Endothelial cell of umbilical vein (primary cell): Measurements from ENCODE around the gene OPRM1. TPM values are rescaled to one million over a fixed set of nuclear protein-coding genes. Genes with fewer than 3 reads are reported as not detected.

Experiments
- BruUV-seq: library from RNA; stranded (reverse); fragments of 400-500 nt; replicated peaks from 2 replicates; lab custom pipeline; 2021; lab: Mats Ljungman, UMichigan
- CTCF ChIA-PET: fragments of 300-600, 350-600 bp; sonication (Branson Sonifier 250); formaldehyde crosslinking; loops from one replicate; lab custom pipeline; 2021; ENCODE audit warnings: antibody characterized with exemption, inconsistent platforms; lab: Charles Lee
- POLR2A ChIA-PET: fragments of 300-600, 350-600 bp; sonication (Branson Sonifier 250); formaldehyde crosslinking; loops from one replicate; lab custom pipeline; 2021; ENCODE audit warnings: antibody characterized with exemption, inconsistent platforms; lab: Charles Lee
- DNase-seq: peaks from one replicate; pipeline ENCODE4 v3.0.0-alpha.2; 2011; ENCODE audit warnings: low read depth, low spot score
- FAIRE-seq: peaks from 2 replicates; lab custom pipeline; 2011; peaks lifted over from hg19 to GRCh38; lab: Jason Lieb, UNC
- H2AFZ ChIP-seq: 2 replicates; pipeline ENCODE4 v1.6.0; 2012; ENCODE audit warnings: low read depth, low read length, control low read depth, inconsistent platforms
- H3K27ac ChIP-seq: 2 replicates; pipeline ENCODE4 v1.5.1; 2011; ENCODE audit warnings: low read depth, mild to moderate bottlenecking, control low read depth, low read length, moderate library complexity; ENCODE audit not compliant: insufficient read depth
- H3K27me3 ChIP-seq, 2 experiments: 2 replicates each; pipeline versions ENCODE4 v1.6.0 to v1.6.1; 2011; ENCODE audit warnings: low read length in 2 of 2, mixed read lengths in 1 of 2; ENCODE audit not compliant: control insufficient read depth in 2 of 2, insufficient read depth in 2 of 2
- H3K36me3 ChIP-seq, 2 experiments: 2 replicates in 1 of 2; 3 replicates in 1 of 2; pipeline ENCODE4 v1.5.1; 2011; ENCODE audit warnings: low read length in 2 of 2, mild to moderate bottlenecking in 1 of 2, moderate library complexity in 1 of 2; ENCODE audit not compliant: control insufficient read depth in 2 of 2, insufficient read depth in 2 of 2; ENCODE audit errors: extremely low read depth in 1 of 2
- H3K4me1 ChIP-seq: 3 replicates; pipeline ENCODE4 v1.5.1; 2011; ENCODE audit warnings: mild to moderate bottlenecking, low read length; ENCODE audit not compliant: control insufficient read depth, insufficient read depth; ENCODE audit errors: extremely low read depth
- H3K4me2 ChIP-seq: 2 replicates; pipeline ENCODE4 v1.6.1; 2011; ENCODE audit warnings: low read length, control low read depth, mixed read lengths; ENCODE audit not compliant: insufficient read depth
- H3K4me3 ChIP-seq, 3 experiments: fragments of 200-600 bp in 1 of 3; sonication (generic), shearing (Covaris generic) in 1 of 3; replicated peaks in 1 of 3; 2 replicates each; pipeline ENCODE4 v1.5.1; 2011 to 2016; ENCODE audit warnings: control low read depth in 3 of 3, low read length in 3 of 3, mild to moderate bottlenecking in 2 of 3, inconsistent platforms in 1 of 3, low read depth in 1 of 3, moderate library complexity in 1 of 3; ENCODE audit not compliant: insufficient read depth in 1 of 3
- H3K79me2 ChIP-seq: 2 replicates; pipeline ENCODE4 v1.6.0; 2012; ENCODE audit warnings: low read length, inconsistent platforms; ENCODE audit not compliant: control insufficient read depth, insufficient read depth
- H3K9ac ChIP-seq: replicated peaks from 2 replicates; pipeline ENCODE3; 2011; ENCODE audit warnings: low read length, control low read depth; ENCODE audit not compliant: insufficient read depth; ENCODE audit errors: extremely low read depth
- H3K9me1 ChIP-seq: replicated peaks from 3 replicates; pipeline ENCODE4 v1.6.0; 2011; ENCODE audit warnings: mild to moderate bottlenecking, low read length; ENCODE audit not compliant: control insufficient read depth, insufficient read depth; ENCODE audit errors: extremely low read depth
- H3K9me3 ChIP-seq: replicated peaks from 2 replicates; pipeline ENCODE4 v1.5.1; 2012; ENCODE audit warnings: low read length, inconsistent platforms; ENCODE audit not compliant: control insufficient read depth, insufficient read depth
- H4K20me1 ChIP-seq: replicated peaks from 2 replicates; pipeline ENCODE3; 2011; ENCODE audit warnings: mild to moderate bottlenecking, low read length; ENCODE audit not compliant: control insufficient read depth, insufficient read depth; ENCODE audit errors: extremely low read depth
- CTCF ChIP-seq, 2 donors: IDR thresholded peaks; 1 replicate in 1 of 2; 2 replicates in 1 of 2; pipeline ENCODE4 v1.5.1; 2011; ENCODE audit warnings: low read length in 2 of 2, mild to moderate bottlenecking in 2 of 2, moderate library complexity in 2 of 2, control low read depth in 1 of 2, inconsistent platforms in 1 of 2, low read depth in 1 of 2; ENCODE audit not compliant: insufficient read depth in 1 of 2; ENCODE audit errors: extremely low read depth in 1 of 2
- EZH2 ChIP-seq: IDR thresholded peaks from 2 replicates; pipeline ENCODE4 v1.6.1; 2012; ENCODE audit warnings: borderline replicate concordance, low read depth, mild to moderate bottlenecking, moderate library complexity, low read length, inconsistent platforms; ENCODE audit not compliant: severe bottlenecking
- FOS ChIP-seq: IDR thresholded peaks from 2 replicates; pipeline ENCODE4 v1.6.1; 2011; ENCODE audit warnings: mild to moderate bottlenecking, low read length, moderate library complexity, borderline replicate concordance; ENCODE audit not compliant: insufficient read depth
- GATA2 ChIP-seq: IDR thresholded peaks from 2 replicates; pipeline ENCODE4 v1.7.0; 2011; ENCODE audit warnings: low read depth, mild to moderate bottlenecking, moderate library complexity, mixed read lengths, low read length; ENCODE audit not compliant: insufficient read length, insufficient read depth
- JUN ChIP-seq: IDR thresholded peaks from 2 replicates; pipeline ENCODE4 v1.6.1; 2011; ENCODE audit warnings: borderline replicate concordance, low read depth; ENCODE audit not compliant: insufficient read length, insufficient read depth
- MAX ChIP-seq: IDR thresholded peaks from 2 replicates; pipeline ENCODE4 v1.6.1; 2011; ENCODE audit not compliant: insufficient read depth, insufficient read length
- MYC ChIP-seq: IDR thresholded peaks from one replicate; pipeline ENCODE4 v1.6.1; 2011; ENCODE audit warnings: mild to moderate bottlenecking, low read depth, low read length
- POLR2A ChIP-seq: IDR thresholded peaks from 2 replicates; pipeline ENCODE4 v1.6.1; 2012; ENCODE audit warnings: low read depth, mild to moderate bottlenecking, control low read depth, low read length
- POLR2AphosphoS5 ChIP-seq: IDR thresholded peaks from 2 replicates; pipeline ENCODE4 v1.6.1; 2012; ENCODE audit warnings: low read depth, mild to moderate bottlenecking, control low read depth, low read length, moderate library complexity; ENCODE audit not compliant: insufficient read depth
- dilution Hi-C: fragments of 300-500 bp; cut with MboI; formaldehyde crosslinking; loops from one replicate; pipeline ENCODE4 v1.15.0; 2019; ENCODE audit warnings: low sequenced_read_pairs; ENCODE audit not compliant: extremely low pct_ligation_motif_present
- intact Hi-C: fragments of 100-400 bp; cut with micrococcal nuclease; formaldehyde crosslinking; loops from one replicate; pipeline ENCODE4 v1.10.0; 2022
- polyA plus RNA-seq, 4 experiments: library from polyadenylated mRNA; depleted of rRNA in 3 of 4; stranded (reverse) in 3 of 4; unstranded in 1 of 4; fragments of >200 nt; gene quantifications; 2 replicates each; pipeline versions ENCODE4 v1.2.1 to v1.2.3, GENCODE V29; 2011 to 2012; ENCODE audit warnings: missing spikeins in 1 of 4
- total RNA-seq: library from RNA; stranded (reverse); gene quantifications from 2 replicates; pipeline ENCODE4 v1.2.3, GENCODE V29; 2021

OPRM1 gene
- total and polyA plus RNA-seq, 2 donors (not counting 3 experiments of a cell fraction or from before 2014, with no cell fraction given) = not detected

GRCh38 chr6:154099211-154099610 is 60.2 kb downstream of the OPRM1 start:
- H3K36me3 ChIP-seq = no peaks in the 10 kb centered on the region
- H3K9me1 ChIP-seq = no peaks in the 10 kb centered on the region
- dilution Hi-C loops (no loop called here), intact Hi-C loops (no loop called here)
- TF ChIP-seq CTCF (IDR thresholded peaks at IDR 0.05; ENCODE audit: extremely low read depth in 1 of 2, insufficient read depth in 1 of 2, low read depth in 1 of 2, low read length in 2 of 2) (no peak), GATA2 (no peak), FOS (no peak), MYC (no peak), POLR2A (no peak), MAX (no peak), POLR2AphosphoS5 (no peak), JUN (no peak), EZH2 (no peak)
- no peaks in the 10 kb centered on the region for H3K79me2 ChIP-seq
- no peak for FAIRE-seq
- no peak overlapping the region for H2AFZ ChIP-seq
- no peak overlapping the region for H3K4me2 ChIP-seq
- CTCF ChIA-PET = no interaction called here
- H3K27me3 ChIP-seq = no peaks in the 10 kb centered on the region
- POLR2A ChIA-PET = no interaction called here
- H3K27ac ChIP-seq = no peak overlapping the region
- no peak overlapping the region for H3K4me3 ChIP-seq
- no peak for DNase-seq
- no peaks in the 10 kb centered on the region for H4K20me1 ChIP-seq
- no peak overlapping the region for H3K9ac ChIP-seq
- no TSS peak for BruUV-seq
- no peaks in the 10 kb centered on the region for H3K9me3 ChIP-seq
- no peaks in the 10 kb centered on the region for H3K4me1 ChIP-seq
